H1 (cell line): ENCODE measurements around the gene CCDC24. TPM values are rescaled to one million over a fixed set of nuclear protein-coding genes. Genes with fewer than 3 reads are reported as not detected.

Experiments
- CTCF ChIA-PET: fragments of 300-600 bp; sonication (Branson Sonifier 250); formaldehyde crosslinking; loops from one replicate; lab custom pipeline; 2021; ENCODE audit not compliant: partially characterized antibody; lab: Charles Lee
- POLR2A ChIA-PET: fragments of 300-600 bp; sonication (Branson Sonifier 250); formaldehyde crosslinking; loops from one replicate; lab custom pipeline; 2021; ENCODE audit warnings: inconsistent platforms; ENCODE audit not compliant: partially characterized antibody; lab: Charles Lee
- DNase-seq, 2 experiments: peaks; one replicate each; pipeline versions ENCODE4 v3.0.0 to v3.0.0-alpha.2; 2010 to 2022; ENCODE audit warnings: low spot score in 2 of 2, low read depth in 1 of 2, mixed read lengths in 1 of 2
- FAIRE-seq: peaks from 2 replicates; lab custom pipeline; 2011; peaks lifted over from hg19 to GRCh38; lab: Jason Lieb, UNC
- H2AFZ ChIP-seq: 2 replicates; pipeline ENCODE4 v1.8.1; 2012; ENCODE audit warnings: low read length, inconsistent platforms
- H2AK5ac ChIP-seq: 2 replicates; pipeline ENCODE4 v1.6.1; 2013; ENCODE audit warnings: low read depth, low read length
- H2BK120ac ChIP-seq: replicated peaks from 2 replicates; pipeline ENCODE3; 2013; ENCODE audit warnings: low read depth, low read length, inconsistent platforms
- H2BK12ac ChIP-seq: 2 replicates; pipeline ENCODE4 v1.6.1; 2013; ENCODE audit warnings: low read depth, low read length
- H2BK15ac ChIP-seq: 2 replicates; pipeline ENCODE4 v1.6.1; 2013; ENCODE audit warnings: low read length
- H2BK20ac ChIP-seq: 2 replicates; pipeline ENCODE4 v1.6.1; 2013; ENCODE audit warnings: low read length
- H2BK5ac ChIP-seq: 2 replicates; pipeline ENCODE4 v1.6.1; 2013; ENCODE audit warnings: low read depth, low read length
- H3K14ac ChIP-seq: 2 replicates; pipeline ENCODE4 v1.6.1; 2013; ENCODE audit warnings: inconsistent platforms; ENCODE audit not compliant: insufficient read length
- H3K18ac ChIP-seq: 2 replicates; pipeline ENCODE4 v1.6.1; 2013; ENCODE audit warnings: low read length; ENCODE audit errors: extremely low read depth
- H3K23ac ChIP-seq: 2 replicates; pipeline ENCODE4 v1.6.1; 2013; ENCODE audit warnings: inconsistent platforms; ENCODE audit not compliant: insufficient read length
- H3K23me2 ChIP-seq: 2 replicates; pipeline ENCODE4 v1.6.1; 2013; ENCODE audit warnings: low read depth, low read length
- H3K27ac ChIP-seq: 2 replicates; pipeline ENCODE4 v1.6.1; 2011; ENCODE audit warnings: low read depth, low read length, inconsistent platforms
- H3K27me3 ChIP-seq, 4 experiments: replicated peaks in 1 of 4; 1 replicate in 1 of 4; 2 replicates in 3 of 4; pipeline versions ENCODE4 v1.6.1 to v1.8.1; 2011 to 2013; ENCODE audit warnings: low read length in 3 of 4, mild to moderate bottlenecking in 3 of 4, inconsistent platforms in 2 of 4, mixed read lengths in 2 of 4, moderate library complexity in 1 of 4; ENCODE audit not compliant: control insufficient read depth in 3 of 4, insufficient read depth in 3 of 4; ENCODE audit errors: extremely low read depth in 1 of 4
- H3K36me3 ChIP-seq, 4 experiments: 2 replicates each; pipeline versions ENCODE4 v1.6.1 to v1.8.1; 2011 to 2013; ENCODE audit warnings: mild to moderate bottlenecking in 4 of 4, low read length in 3 of 4, moderate library complexity in 2 of 4, control low read depth in 1 of 4, inconsistent platforms in 1 of 4; ENCODE audit not compliant: insufficient read depth in 4 of 4, control insufficient read depth in 2 of 4
- H3K4ac ChIP-seq: replicated peaks from 2 replicates; pipeline ENCODE3; 2013; ENCODE audit warnings: low read length, low read depth, mixed read lengths, inconsistent platforms; ENCODE audit not compliant: insufficient read length
- H3K4me1 ChIP-seq, 4 experiments: replicated peaks in 1 of 4; 1 replicate in 1 of 4; 2 replicates in 3 of 4; pipeline versions ENCODE4 v1.6.1 to v1.8.1; 2011 to 2013; ENCODE audit warnings: low read length in 3 of 4, inconsistent platforms in 2 of 4, mixed read lengths in 1 of 4; ENCODE audit not compliant: insufficient read depth in 4 of 4, control insufficient read depth in 3 of 4
- H3K4me2 ChIP-seq, 2 experiments: 2 replicates each; pipeline versions ENCODE4 v1.6.1 to v1.8.1; 2011 to 2013; ENCODE audit warnings: low read depth in 2 of 2, low read length in 2 of 2, control low read depth in 1 of 2, inconsistent platforms in 1 of 2, mild to moderate bottlenecking in 1 of 2; ENCODE audit not compliant: insufficient read depth in 1 of 2
- H3K4me3 ChIP-seq, 4 experiments: fragments of 200-600, 300-600 bp in 1 of 4; sonication (generic), shearing (Covaris generic), sonication (Bioruptor Twin) in 1 of 4; 2 replicates each; pipeline versions ENCODE4 v1.5.1 to v1.8.1; 2011 to 2016; ENCODE audit warnings: low read length in 4 of 4, low read depth in 3 of 4, control low read depth in 2 of 4, inconsistent platforms in 2 of 4, mild to moderate bottlenecking in 2 of 4, mixed read lengths in 1 of 4, moderate library complexity in 1 of 4; ENCODE audit not compliant: insufficient read depth in 2 of 4; ENCODE audit errors: extremely low read depth in 1 of 4
- H3K56ac ChIP-seq: replicated peaks from 2 replicates; pipeline ENCODE3; 2013; ENCODE audit warnings: low read depth, mild to moderate bottlenecking, mixed read lengths, low read length, inconsistent platforms; ENCODE audit not compliant: insufficient read length
- H3K79me1 ChIP-seq: 2 replicates; pipeline ENCODE4 v1.6.1; 2013; ENCODE audit warnings: low read depth, low read length, control low read depth
- H3K79me2 ChIP-seq, 2 experiments: 2 replicates each; pipeline versions ENCODE4 v1.6.1 to v1.8.1; 2012 to 2013; ENCODE audit warnings: low read length in 2 of 2, mild to moderate bottlenecking in 2 of 2, inconsistent platforms in 1 of 2; ENCODE audit not compliant: insufficient read depth in 2 of 2, control insufficient read depth in 1 of 2
- H3K9ac ChIP-seq, 4 experiments: replicated peaks in 1 of 4; 1 replicate in 1 of 4; 2 replicates in 3 of 4; pipeline versions ENCODE4 v1.6.1 to v1.8.1; 2011 to 2013; ENCODE audit warnings: low read depth in 3 of 4, low read length in 3 of 4, control low read depth in 2 of 4, mild to moderate bottlenecking in 2 of 4, moderate library complexity in 2 of 4, inconsistent platforms in 1 of 4; ENCODE audit errors: extremely low read depth in 1 of 4
- H3K9me3 ChIP-seq, 2 experiments: 2 replicates each; pipeline versions ENCODE4 v1.6.1 to v1.8.1; 2012 to 2013; ENCODE audit warnings: mild to moderate bottlenecking in 2 of 2, moderate library complexity in 2 of 2, control low read depth in 1 of 2, inconsistent platforms in 1 of 2, low read depth in 1 of 2, low read length in 1 of 2, mixed read lengths in 1 of 2; ENCODE audit not compliant: insufficient read depth in 2 of 2
- H4K20me1 ChIP-seq, 2 experiments: replicated peaks in 1 of 2; 2 replicates each; pipeline versions ENCODE3 to v1.8.1; 2011 to 2013; ENCODE audit warnings: inconsistent platforms in 2 of 2, low read length in 2 of 2, mild to moderate bottlenecking in 1 of 2; ENCODE audit not compliant: insufficient read depth in 2 of 2, control insufficient read depth in 1 of 2
- H4K5ac ChIP-seq: 2 replicates; pipeline ENCODE4 v1.6.1; 2013; ENCODE audit warnings: low read length, low read depth, mixed read lengths, inconsistent platforms; ENCODE audit not compliant: insufficient read length
- H4K8ac ChIP-seq: 2 replicates; pipeline ENCODE4 v1.8.0; 2013; ENCODE audit warnings: mild to moderate bottlenecking, moderate library complexity, low read length, inconsistent platforms; ENCODE audit not compliant: insufficient read depth; ENCODE audit errors: extremely low read depth
- H4K91ac ChIP-seq: replicated peaks from 2 replicates; pipeline ENCODE3; 2013; ENCODE audit warnings: low read length, mixed read lengths, inconsistent platforms; ENCODE audit not compliant: insufficient read length
- EGR1 ChIP-seq: IDR thresholded peaks from 2 replicates; pipeline ENCODE4 v1.6.1; 2011; ENCODE audit warnings: low read depth, low read length, borderline replicate concordance
- JUND ChIP-seq: IDR thresholded peaks from 2 replicates; pipeline ENCODE4 v1.6.1; 2011; ENCODE audit warnings: mild to moderate bottlenecking, improper control_type of control experiment, low read length
- POLR2A ChIP-seq, 2 experiments: IDR thresholded peaks; 1 replicate in 1 of 2; 2 replicates in 1 of 2; pipeline ENCODE4 v1.6.1; 2011; ENCODE audit warnings: low read depth in 2 of 2, low read length in 2 of 2, mild to moderate bottlenecking in 2 of 2; ENCODE audit errors: control extremely low read depth in 1 of 2
- TEAD4 ChIP-seq: IDR thresholded peaks from 2 replicates; pipeline ENCODE4 v1.6.1; 2012; ENCODE audit warnings: low read depth, low read length, inconsistent platforms, mixed read lengths
- USF2 ChIP-seq: IDR thresholded peaks from 2 replicates; pipeline ENCODE4 v1.6.1; 2011; ENCODE audit warnings: low read length, improper control_type of control experiment
- YY1 ChIP-seq: IDR thresholded peaks from 2 replicates; pipeline ENCODE4 v1.6.1; 2011; ENCODE audit warnings: low read depth, mild to moderate bottlenecking, low read length
- WGBS, 2 experiments: shearing (Covaris generic) in 1 of 2; methylation state at CpG; one replicate each; pipeline versions ENCODE4 v1.1.6 to v1.1.7; 2013 to 2015; ENCODE audit warnings: low lambda C conversion rate in 2 of 2, mixed read lengths in 2 of 2, inconsistent platforms in 1 of 2, low coverage in 1 of 2, missing lambda C conversion rate in 1 of 2; ENCODE audit not compliant: insufficient replicate concordance in 2 of 2, insufficient coverage in 1 of 2, insufficient read length in 1 of 2; ENCODE audit errors: extremely low coverage in 1 of 2, missing lambda C conversion rate in 1 of 2; 5-methylcytosine and 5-hydroxymethylcytosine counted together
- polyA plus RNA-seq, 7 experiments: library from polyadenylated mRNA; depleted of rRNA in 3 of 7; stranded (reverse) in 5 of 7; unstranded in 2 of 7; fragments of >200 nt in 5 of 7; fragments of 200-250 nt in 2 of 7; gene quantifications; 1 replicate in 5 of 7; 2 replicates in 1 of 7; 4 replicates in 1 of 7; pipeline versions ENCODE4 v1.2.1 to v1.2.3, GENCODE V29; 2011 to 2013; ENCODE audit warnings: missing spikeins in 2 of 7, mixed read lengths in 2 of 7
- total RNA-seq: library from RNA; stranded (reverse); fragmentation: NEBNext Ultra II Directional; extraction: Animal tissue kit (Norgen Biotek cat#: 25700); gene quantifications from 2 replicates; pipeline ENCODE4 v1.2.1, GENCODE V29; 2021

Gene CCDC24
- total and polyA plus RNA-seq, 2 of the 8 experiments (the other 6 are each of a cell fraction or from before 2014, with no cell fraction given) = 11.2 to 11.4 TPM

- no peak for FAIRE-seq
- no peak overlapping the region for H4K8ac ChIP-seq
- H3K4ac ChIP-seq = no peak overlapping the region
- ChIA-PET CTCF (interaction anchor here (1.4 kb wide), 2 partner anchors 10 to 29 kb away, joined by 3 to 4 read pairs; no protein-coding TSS in a partner anchor), POLR2A (interaction anchor here (1.0 to 1.8 kb wide), 4 partner anchors 8 to 14 kb away, joined by 3 to 5 read pairs (median 3); no protein-coding TSS in a partner anchor)
- H4K20me1 ChIP-seq = peaks cover 0 to 3% of the 10 kb centered on the region in 2 experiments
- no peak overlapping the region for H3K23ac ChIP-seq
- H2BK15ac ChIP-seq = no peak overlapping the region
- no peak overlapping the region for H2AK5ac ChIP-seq
- H3K4me3 ChIP-seq = no peak overlapping the region
- H4K5ac ChIP-seq = no peak overlapping the region
- no peak for TF ChIP-seq TEAD4
- no peak for TF ChIP-seq JUND
- no peak for TF ChIP-seq EGR1
- TF ChIP-seq USF2 = no peak
- TF ChIP-seq POLR2A (IDR thresholded peaks at IDR 0.05; ENCODE audit: control extremely low read depth in 1 of 2, low read depth in 2 of 2, low read length in 2 of 2) = no peak
- no peak for TF ChIP-seq YY1
- no peaks in the 10 kb centered on the region for H3K9me3 ChIP-seq
- no peak overlapping the region for H3K14ac ChIP-seq
- no peaks in the 10 kb centered on the region for H3K79me2 ChIP-seq
- peaks cover 6% of the 10 kb centered on the region; the same call in 1 of the 2 replicates for H3K23me2 ChIP-seq
- H3K9ac ChIP-seq = no peak overlapping the region
- DNase-seq = no peak
- H2BK12ac ChIP-seq = no peak overlapping the region
- no peak overlapping the region for H3K18ac ChIP-seq
- 92% methylated on average over 3 of the region's 3 CpGs; no CpG with 5 or more reads in 1 of the 2 experiments for WGBS, 2 experiments
- H3K27me3 ChIP-seq = no peaks in the 10 kb centered on the region
- H4K91ac ChIP-seq = no peak overlapping the region
- no peak overlapping the region for H3K56ac ChIP-seq
- H2AFZ ChIP-seq = no peak overlapping the region
- H3K4me2 ChIP-seq = no peak overlapping the region
- no peak overlapping the region for H2BK20ac ChIP-seq
- H2BK120ac ChIP-seq = no peak overlapping the region
- H3K36me3 ChIP-seq = peaks cover 0 to 4% (median 2%) of the 10 kb centered on the region in 4 experiments; a peak in 1 of 8 replicates
- H2BK5ac ChIP-seq = no peak overlapping the region
- no peak overlapping the region for H3K27ac ChIP-seq
- no peaks in the 10 kb centered on the region for H3K4me1 ChIP-seq
- H3K79me1 ChIP-seq = no peaks in the 10 kb centered on the region
Observed at GRCh38 chr1:43963006-43963405, 28.4 kb upstream of the CCDC24 start.
